ENCODE measurements around the gene MAML3.

MAML3 gene

GRCh38 chr4:139866276-139866962 is 287.6 kb downstream of the MAML3 start:
- H3K4me1 ChIP-seq (ENCODE audit: insufficient read depth, low read length, severe bottlenecking), result no peaks in the 10 kb centered on the region
- no peaks in the 10 kb centered on the region for H3K27me3 ChIP-seq (ENCODE audit: insufficient read depth, low read length)
- H3K36me3 ChIP-seq (ENCODE audit: insufficient read depth, low read length), result no peaks in the 10 kb centered on the region
- no peaks in the 10 kb centered on the region for H3K9me3 ChIP-seq (ENCODE audit: low read length)
- H3K9me2 ChIP-seq (ENCODE audit: low read depth, low read length), result no peaks in the 10 kb centered on the region
- no peak overlapping the region for H3K9ac ChIP-seq (ENCODE audit: low read length)
- no peak overlapping the region for H3K4me3 ChIP-seq (ENCODE audit: low read depth, low read length, poor library complexity, severe bottlenecking)
- TF ChIP-seq CTCF (IDR thresholded peaks at IDR 0.05; ENCODE audit: low read length) (no peak), EZH2 (IDR thresholded peaks at IDR 0.05; ENCODE audit: borderline replicate concordance, low read length) (no peak)
- H3K4me2 ChIP-seq (ENCODE audit: low read length), result no peak overlapping the region
- H2AFZ ChIP-seq (ENCODE audit: low read length), result no peak overlapping the region
- H3K79me2 ChIP-seq (ENCODE audit: insufficient read depth, low read length), result no peaks in the 10 kb centered on the region
- no peaks in the 10 kb centered on the region for H3F3A ChIP-seq (ENCODE audit: insufficient read depth, low read length)
- no peaks in the 10 kb centered on the region for H4K20me1 ChIP-seq (ENCODE audit: insufficient read depth, low read length)
- no peak overlapping the region for H3K27ac ChIP-seq (ENCODE audit: low read depth, low read length, poor library complexity, severe bottlenecking)

DNA sequence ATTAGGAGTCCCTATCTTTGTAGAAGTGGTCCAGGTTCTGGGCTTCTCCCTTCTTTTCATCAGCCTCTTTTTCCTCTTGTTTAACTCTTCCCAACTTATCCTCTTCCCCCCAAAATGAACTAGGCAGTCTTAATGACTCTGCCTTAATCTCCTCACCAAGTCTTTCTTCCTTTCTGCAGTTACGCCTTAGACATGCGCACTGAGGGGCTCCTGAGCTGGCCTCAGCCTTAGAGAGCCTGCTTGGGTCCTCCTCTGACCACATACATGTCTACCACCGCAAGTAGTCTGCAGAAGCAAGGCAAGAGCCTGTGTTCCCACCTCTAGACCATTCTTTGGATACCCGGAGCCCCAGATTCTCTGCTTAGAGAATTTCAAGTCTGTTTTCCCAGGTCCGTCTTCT is 288.4 kb downstream of the MAML3 start:
- H3K9me2 ChIP-seq (ENCODE audit: low read depth, low read length), result no peaks in the 10 kb centered on the region
- no peaks in the 10 kb centered on the region for H3K36me3 ChIP-seq (ENCODE audit: insufficient read depth, low read length)
- H3K9ac ChIP-seq (ENCODE audit: low read length), result no peak overlapping the region
- H3K79me2 ChIP-seq (ENCODE audit: insufficient read depth, low read length), result no peaks in the 10 kb centered on the region
- no peaks in the 10 kb centered on the region for H3K27me3 ChIP-seq (ENCODE audit: insufficient read depth, low read length)
- H2AFZ ChIP-seq (ENCODE audit: low read length), result no peak overlapping the region
- H4K20me1 ChIP-seq (ENCODE audit: insufficient read depth, low read length), result no peaks in the 10 kb centered on the region
- H3K4me1 ChIP-seq (ENCODE audit: insufficient read depth, low read length, severe bottlenecking), result no peaks in the 10 kb centered on the region
- no peaks in the 10 kb centered on the region for H3F3A ChIP-seq (ENCODE audit: insufficient read depth, low read length)
- no peak overlapping the region for H3K4me3 ChIP-seq (ENCODE audit: low read depth, low read length, poor library complexity, severe bottlenecking)
- H3K27ac ChIP-seq (ENCODE audit: low read depth, low read length, poor library complexity, severe bottlenecking), result no peak overlapping the region
- H3K9me3 ChIP-seq (ENCODE audit: low read length), result no peaks in the 10 kb centered on the region
- TF ChIP-seq EZH2 (IDR thresholded peaks at IDR 0.05; ENCODE audit: borderline replicate concordance, low read length) (no peak), CTCF (IDR thresholded peaks at IDR 0.05; ENCODE audit: low read length) (no peak)
- H3K4me2 ChIP-seq (ENCODE audit: low read length), result no peak overlapping the region

- no peaks in the 10 kb centered on the region for H3K27me3 ChIP-seq (ENCODE audit: insufficient read depth, low read length)
- H3K27ac ChIP-seq (ENCODE audit: low read depth, low read length, poor library complexity, severe bottlenecking), result no peak overlapping the region
- H3K4me2 ChIP-seq (ENCODE audit: low read length), result no peak overlapping the region
- no peak for TF ChIP-seq EZH2 (IDR thresholded peaks at IDR 0.05; ENCODE audit: borderline replicate concordance, low read length)
- no peak for TF ChIP-seq CTCF (IDR thresholded peaks at IDR 0.05; ENCODE audit: low read length)
- no peaks in the 10 kb centered on the region for H3F3A ChIP-seq (ENCODE audit: insufficient read depth, low read length)
- H3K36me3 ChIP-seq (ENCODE audit: insufficient read depth, low read length), result no peaks in the 10 kb centered on the region
- no peaks in the 10 kb centered on the region for H4K20me1 ChIP-seq (ENCODE audit: insufficient read depth, low read length)
- H3K4me3 ChIP-seq (ENCODE audit: low read depth, low read length, poor library complexity, severe bottlenecking), result no peak overlapping the region
- no peaks in the 10 kb centered on the region for H3K9me2 ChIP-seq (ENCODE audit: low read depth, low read length)
- H3K79me2 ChIP-seq (ENCODE audit: insufficient read depth, low read length), result no peaks in the 10 kb centered on the region
- H2AFZ ChIP-seq (ENCODE audit: low read length), result no peak overlapping the region
- no peaks in the 10 kb centered on the region for H3K9me3 ChIP-seq (ENCODE audit: low read length)
- no peak overlapping the region for H3K9ac ChIP-seq (ENCODE audit: low read length)
- H3K4me1 ChIP-seq (ENCODE audit: insufficient read depth, low read length, severe bottlenecking), result no peaks in the 10 kb centered on the region
These were observed 290.5 kb downstream of the MAML3 start for GRCh38 chr4:139863531-139863930.
